Measurements from ENCODE around the gene MBOAT7.
A peak's percentile ranks its signal among the peaks of the same experiment; 100 is the strongest.

The MBOAT7 gene

DNA sequence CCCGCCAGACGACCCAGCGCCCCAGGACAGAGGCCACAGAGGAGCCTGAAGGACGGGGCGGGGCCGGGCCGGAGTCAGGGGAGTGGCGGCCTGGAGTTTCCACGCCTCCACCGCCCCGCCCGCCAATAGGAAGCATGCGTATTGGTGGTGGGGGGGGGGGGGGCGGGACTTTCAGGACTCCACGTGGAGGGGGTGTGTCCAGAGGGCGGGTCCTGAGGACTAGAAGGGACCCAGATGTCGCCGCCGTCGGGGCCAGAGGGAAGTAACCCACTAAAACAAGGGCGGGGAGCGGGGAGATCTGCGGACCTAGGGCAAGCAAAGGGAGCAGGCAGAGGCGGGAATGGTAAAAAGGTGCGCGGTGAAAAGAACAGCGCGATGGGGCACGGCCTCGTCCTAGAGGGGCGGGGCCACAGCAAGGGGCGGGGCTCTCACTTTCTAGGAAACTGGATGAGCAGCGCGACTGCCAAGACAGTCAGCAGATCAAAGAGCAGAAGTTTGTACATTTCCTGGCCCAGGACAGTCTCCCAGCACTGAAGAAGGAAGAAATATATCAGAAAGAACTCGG lies 27.1 kb downstream of the MBOAT7 start:
- peak; percentile 86 for DNase-seq (ENCODE audit: low spot score)

DNA sequence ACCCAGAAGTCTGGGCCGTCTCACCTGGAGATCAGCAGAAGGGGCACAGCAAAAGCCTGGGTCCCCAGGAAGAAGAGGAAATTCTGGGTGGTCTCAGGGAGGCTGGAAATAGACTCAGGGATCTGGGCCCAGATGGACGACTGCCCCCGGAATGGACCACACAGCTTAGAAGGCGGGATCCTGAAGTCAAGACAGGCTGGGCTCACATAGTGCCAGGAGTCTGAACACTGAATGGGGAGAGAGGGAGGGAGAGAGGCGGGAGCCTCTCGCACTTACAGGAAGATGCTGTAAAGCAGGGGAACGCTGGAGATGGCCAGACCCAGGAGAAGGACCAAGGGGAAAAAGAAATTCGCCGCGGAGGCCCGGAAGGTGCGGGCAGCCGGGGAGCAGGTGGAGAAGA lies 28.5 kb downstream of the MBOAT7 start:
- no peak for DNase-seq (ENCODE audit: low spot score)

DNA sequence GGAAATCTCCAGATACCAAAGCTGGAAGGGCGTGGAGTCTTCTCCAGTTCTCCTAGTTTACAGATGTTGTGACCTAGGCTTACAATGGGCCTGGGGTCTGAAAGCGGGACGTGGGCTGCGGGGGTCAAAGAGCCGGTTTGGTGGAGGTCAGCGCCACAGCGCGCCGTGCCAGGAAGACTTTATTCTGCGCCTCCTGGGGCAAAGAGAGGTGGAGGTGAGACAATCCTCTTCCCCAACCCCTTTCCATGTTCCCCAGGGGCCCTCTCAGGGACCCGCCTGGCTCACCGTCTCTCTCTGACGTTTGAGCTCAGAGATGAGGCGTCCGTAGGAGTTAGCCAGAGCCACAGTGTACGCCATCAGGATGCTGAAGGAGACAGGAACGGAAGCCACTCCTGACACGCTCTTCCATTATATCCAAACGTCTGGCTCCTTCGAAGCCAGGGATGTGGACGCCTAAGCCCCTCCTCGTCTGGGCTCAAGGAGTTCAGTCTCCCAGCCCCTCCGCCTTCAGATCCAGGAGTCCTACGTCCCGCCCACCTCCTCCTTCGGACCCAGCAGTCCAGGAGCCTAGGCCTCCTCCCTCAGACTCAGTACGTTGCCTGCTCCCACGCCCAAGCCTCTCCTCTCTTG lies 29.1 kb downstream of the MBOAT7 start:
- no peak for DNase-seq (ENCODE audit: low spot score)

DNA sequence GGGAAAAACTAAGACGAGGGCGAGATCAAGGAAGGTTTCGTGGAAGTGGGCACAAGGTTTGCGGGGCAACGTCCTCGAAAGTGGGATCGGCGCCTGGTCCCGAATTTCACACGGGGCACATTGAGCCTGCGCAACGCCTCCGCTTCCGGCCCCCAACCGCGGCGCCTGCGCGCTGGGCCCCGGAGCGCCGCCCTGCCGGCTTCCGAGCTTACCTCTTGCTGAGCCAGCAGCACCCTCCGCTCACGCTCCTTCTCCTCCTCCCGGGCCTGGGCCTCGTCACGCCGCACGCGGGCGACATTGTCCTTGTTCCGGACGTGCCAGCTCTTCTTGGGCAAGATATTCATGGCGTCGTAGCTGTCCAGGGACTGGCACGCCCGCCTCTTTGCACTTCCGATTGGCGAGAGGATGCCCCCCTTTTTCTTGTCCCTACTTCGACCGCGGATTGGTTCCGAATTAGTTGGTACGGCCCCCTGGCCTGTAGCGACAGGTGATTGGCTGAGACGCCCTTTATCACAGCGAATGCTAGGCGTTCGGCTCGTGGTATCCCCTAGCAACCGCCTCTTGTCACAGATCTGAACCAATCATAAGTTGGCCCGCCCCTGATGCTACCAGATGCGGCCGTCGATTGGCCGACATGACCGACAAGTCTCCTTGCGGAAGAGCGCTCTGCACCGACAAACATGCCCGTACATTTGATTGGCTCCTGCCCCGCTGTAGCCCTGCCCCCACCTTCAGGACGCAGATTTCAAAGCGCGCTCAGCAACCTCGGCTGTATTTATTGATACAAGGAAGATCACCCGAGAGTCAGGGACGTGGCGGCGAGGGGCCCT lies 29.8 kb downstream of the MBOAT7 start, which contains the start of gene LENG1:
Gene LENG1, minus strand, starts transcription at position 370 of the 830 bp plus-strand sequence. Its CDS starts 26 bp downstream, at position 344.
- DNase-seq (ENCODE audit: low spot score) = peak; percentile 93

DNA sequence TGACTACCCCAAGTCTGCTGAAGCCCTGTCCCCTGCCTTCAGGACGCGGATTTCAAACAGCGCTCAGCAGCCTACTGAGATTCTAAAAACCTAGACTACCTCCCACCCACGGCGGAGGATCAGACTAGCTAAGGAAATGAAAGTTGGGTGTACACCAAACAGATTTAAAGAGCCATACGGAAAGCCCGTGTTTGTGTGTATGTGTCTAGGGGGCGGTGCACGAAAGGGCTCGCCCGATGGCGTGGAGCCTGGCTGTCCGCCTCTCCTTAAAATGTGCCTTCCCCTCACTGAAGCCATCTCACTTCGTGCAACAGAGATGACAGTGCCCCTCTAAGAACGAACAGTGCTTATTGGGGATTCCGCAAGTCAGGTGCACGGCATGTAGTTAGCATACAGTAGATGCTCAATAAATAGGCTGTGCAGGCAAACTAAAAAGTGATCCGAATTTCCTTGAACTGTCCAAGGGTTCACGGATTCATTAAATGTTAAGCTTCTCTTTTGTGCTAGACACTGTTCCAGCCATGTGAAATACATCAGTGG lies 30.5 kb downstream of the MBOAT7 start:
- no peak for DNase-seq (ENCODE audit: low spot score)

DNA sequence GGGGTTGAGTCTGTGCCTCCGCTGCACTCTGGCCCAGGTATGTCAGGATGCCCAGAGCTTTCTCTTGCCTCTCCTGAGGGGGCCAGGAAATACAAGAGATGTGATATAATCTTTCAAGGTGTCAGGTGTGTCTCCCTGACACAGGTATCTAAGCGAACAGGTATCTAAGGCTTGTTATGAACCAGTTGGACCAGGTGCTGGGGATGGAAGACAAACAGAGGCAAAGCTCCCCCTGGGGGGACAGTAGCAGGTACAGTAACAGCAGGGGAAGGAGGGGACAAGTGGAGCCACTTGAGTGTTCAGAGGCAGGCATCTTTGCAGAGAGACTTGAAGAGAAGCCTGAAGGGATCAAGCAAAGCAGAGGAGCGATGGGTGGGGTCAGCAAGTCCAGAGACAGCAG lies 32.4 kb downstream of the MBOAT7 start:
- no peak for DNase-seq (ENCODE audit: low spot score)

DNA sequence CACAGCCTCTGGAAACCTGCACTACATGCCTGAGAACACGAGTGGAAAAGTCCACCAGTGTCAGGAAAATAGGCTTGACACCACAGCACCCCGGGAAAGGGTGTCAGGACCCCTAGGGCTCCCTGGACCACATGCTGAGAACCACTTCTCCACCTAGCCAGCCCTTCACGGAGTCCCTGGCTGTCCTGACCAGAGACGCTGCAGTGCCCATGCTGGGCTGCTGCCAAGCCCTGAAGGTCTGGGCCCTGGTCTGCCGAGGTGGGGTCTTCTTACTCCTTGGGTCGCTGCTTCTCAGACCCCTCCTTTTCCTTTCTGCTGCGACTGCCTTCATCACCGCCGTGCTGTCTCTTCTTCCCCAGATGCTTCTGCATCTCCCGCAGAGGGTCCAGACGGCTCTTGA lies 32.9 kb downstream of the MBOAT7 start:
- DNase-seq (ENCODE audit: low spot score) = no peak

DNA sequence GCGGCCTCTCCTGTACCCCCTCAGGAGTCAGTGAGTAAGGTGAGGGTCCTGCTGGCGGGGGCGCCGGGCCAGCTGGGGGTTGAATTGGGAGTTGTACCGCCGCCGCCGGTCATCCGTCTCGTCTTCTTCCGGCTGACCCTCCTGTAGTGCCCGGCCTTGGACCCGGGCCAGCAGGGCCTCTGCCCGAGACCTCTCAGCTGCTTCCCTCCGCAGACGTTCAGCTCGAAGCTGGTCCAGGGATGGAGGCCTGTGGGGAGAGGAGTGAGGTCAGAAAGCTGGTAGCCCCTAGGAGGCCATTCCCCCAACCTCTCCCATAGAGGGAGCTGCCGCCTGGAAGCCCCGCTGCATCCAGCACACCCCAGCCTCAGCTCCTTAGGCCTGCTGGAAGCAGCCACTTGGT lies 33.7 kb downstream of the MBOAT7 start:
- no peak for DNase-seq (ENCODE audit: low spot score)

DNA sequence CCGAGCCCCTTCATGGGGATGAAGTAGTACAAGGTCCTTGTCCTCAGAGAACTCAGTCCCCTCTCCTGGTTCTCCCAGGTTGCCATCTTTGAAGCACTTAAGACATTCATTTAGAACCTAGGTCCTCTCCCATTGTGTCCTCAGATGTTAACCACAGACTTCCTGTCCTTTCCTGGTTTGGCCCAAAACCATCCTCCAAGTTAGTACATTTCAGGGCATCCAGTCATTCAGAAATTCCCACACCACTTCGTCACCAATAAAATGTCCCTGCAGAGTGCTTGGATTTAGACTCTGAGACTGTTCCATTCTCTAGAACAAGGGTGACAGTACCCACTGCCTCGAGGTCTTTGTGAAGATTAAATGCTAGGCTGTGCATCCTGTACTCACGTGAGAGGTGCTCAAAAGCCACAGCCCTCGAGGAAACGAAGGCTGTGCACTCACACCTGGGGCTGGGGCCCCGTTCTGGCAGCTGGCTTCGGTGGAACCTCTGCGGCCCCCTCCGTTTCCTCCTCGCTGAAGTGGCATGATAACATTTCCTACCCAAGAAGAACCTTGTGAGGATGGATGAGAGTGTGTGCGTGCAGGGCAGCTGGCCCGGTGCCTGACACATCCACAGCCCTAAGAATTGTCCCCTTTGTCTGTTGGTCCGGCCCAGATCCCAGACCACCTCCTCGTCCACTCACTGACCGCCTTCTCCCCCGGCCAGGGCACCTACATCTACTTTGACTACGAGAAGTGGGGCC lies 34.6 kb downstream of the MBOAT7 start:
- no peak for DNase-seq (ENCODE audit: low spot score)

DNA sequence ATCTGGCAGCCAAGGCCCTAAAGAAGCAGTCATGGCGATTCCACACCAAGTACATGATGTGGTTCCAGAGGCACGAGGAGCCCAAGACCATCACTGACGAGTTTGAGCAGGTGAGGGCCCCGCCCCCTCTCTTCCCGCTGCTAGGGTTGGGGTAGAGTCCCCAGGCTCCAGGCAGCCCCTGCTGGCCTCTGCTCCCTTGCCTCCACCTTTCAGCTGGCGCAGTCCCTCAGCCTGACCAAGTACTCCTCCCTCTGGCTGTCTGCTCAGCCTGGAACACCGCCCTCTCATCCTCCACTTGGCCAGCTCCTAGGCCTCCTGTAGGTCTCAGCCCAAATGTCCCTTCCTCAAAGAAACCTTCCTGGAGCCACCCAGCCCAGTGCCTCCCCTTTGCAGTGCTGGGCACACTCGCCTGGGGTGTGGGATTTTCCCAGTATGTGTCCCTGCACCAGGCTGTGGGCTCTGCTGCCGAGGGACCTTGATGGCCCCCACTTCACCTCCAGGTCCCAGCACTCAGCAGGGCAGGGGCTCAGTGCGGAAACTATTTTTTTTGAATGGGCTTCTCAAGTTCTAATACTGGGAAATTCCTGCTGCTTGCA lies 35.6 kb downstream of the MBOAT7 start:
- no peak for DNase-seq (ENCODE audit: low spot score)

DNA sequence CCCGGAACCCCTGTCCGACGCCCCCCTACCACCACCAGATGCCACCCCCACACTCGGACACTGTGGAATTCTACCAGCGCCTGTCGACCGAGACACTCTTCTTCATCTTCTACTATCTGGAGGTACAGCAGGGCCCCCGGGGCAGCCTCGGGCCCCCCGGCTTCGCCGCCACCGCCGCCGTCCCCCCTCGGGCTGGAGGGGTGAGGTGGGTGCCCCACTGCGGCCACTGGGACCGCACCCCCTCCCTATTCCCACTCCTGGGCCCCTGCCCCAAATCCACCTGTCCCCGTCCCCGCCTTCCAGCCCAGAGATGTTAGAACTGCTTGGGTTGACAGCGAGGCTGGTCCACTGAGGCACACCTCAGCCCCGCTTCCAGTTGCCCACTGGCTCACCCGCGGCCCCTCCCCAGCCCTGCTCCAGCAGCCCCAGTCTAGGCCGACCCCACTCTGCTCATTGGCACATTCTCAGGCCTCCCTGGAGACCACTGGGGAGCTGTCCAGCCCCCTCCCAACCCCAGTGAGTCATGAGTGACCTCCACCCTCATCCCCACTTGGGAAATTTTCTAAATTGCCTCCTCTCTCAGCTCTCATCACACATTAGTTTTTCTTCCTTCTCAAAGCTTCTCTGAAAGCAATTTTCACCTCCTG lies 36.4 kb downstream of the MBOAT7 start:
- no peak for DNase-seq (ENCODE audit: low spot score)

DNA sequence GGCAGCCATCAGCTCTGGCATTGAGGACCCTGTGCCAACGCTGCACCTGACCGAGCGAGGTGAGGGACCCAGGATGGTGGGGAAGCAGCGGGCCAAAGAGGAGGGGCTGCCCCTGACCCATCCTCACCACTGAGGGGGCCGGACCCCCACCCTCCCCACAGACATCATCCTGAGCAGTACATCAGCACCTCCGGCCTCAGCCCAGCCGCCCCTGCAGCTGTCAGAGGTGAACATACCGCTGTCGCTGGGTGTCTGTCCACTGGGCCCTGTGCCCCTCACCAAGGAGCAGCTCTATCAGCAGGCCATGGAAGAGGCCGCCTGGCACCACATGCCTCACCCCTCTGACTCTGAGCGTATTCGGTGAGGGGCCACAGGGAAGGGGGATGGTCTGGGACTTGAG lies 37.1 kb downstream of the MBOAT7 start:
- no peak for DNase-seq (ENCODE audit: low spot score)

DNA sequence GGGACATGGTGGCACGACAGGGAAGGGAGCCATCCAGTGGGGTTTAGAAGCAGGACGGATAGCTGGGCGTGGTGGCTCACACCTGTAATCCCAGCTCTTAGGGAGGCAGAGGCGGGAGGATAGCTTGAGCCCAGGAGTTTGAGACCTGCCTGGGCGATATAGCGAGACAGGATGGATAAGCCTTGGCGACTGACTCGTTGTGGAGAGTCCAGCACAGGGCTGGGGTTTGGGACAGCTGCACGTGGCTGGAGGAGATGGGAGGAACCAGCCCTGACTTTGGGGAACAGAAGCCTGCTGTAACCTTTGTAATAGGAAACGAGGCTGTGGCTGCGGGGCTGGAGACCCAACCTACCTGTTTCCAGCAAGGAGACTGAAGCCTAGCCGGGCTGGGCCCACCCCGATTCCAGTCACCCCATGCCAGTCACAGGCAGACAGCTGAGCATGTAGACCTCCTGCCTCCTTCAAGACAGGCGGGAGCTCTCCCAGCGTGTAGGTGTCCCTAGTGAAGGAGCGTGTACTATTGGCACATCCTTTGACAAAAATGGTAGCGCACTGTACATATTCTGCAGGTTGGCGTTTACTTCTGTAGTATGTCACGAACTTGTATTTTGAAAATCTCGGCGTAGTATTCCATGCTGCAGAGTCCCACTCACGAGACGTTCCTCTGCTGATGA lies 37.9 kb downstream of the MBOAT7 start:
- DNase-seq (ENCODE audit: low spot score) = no peak

DNA sequence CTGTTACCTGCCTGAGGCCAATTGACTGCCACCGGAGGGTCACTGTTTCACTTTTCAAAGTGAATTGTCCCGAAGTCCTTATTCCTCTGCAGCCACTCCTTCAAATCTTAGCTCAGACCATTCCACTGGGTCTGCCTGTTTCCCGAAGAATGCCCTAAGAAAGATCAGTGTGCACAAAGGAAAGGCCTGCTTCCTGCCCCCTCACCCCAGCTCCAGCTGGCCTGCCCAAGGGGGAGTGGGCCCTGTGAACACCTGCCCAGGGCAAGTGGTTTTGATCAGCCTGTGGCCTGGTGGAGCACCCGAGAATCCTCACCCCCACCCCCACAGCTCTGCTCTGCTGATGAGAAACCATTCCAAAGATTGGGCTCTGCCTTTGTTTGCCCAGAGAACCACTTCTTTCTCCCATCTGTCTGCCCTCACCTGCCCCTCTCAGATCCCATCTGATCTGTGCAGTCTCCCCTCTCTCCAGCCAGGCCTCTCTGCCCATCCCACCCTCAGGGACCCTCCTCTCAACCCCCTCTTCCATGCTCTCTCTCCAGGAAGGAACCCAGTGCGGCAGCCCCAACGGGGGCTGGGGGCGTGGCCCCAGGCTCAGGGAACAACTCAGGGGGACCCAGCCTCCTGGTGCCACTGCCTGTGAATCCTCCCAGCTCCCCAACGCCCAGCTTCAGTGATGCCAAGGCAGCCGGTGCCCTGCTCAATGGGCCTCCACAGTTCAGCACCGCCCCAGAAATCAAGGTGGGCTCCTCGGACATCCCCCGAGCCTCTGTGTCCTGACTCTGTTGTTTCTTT lies 40.2 kb downstream of the MBOAT7 start:
- no peak for DNase-seq (ENCODE audit: low spot score)

DNA sequence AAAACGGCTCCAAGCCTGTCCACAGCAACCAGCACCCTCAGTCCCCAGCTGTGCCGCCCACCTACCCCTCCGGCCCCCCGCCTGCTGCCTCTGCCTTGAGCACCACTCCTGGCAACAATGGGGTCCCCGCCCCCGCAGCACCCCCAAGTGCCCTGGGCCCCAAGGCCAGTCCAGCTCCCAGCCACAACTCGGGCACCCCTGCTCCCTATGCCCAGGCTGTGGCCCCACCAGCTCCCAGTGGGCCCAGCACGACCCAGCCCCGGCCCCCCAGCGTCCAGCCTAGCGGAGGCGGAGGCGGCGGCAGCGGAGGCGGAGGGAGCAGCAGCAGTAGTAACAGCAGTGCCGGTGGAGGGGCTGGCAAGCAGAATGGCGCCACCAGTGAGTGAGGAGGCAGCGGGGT lies 41.2 kb downstream of the MBOAT7 start:
- no peak for DNase-seq (ENCODE audit: low spot score)

DNA sequence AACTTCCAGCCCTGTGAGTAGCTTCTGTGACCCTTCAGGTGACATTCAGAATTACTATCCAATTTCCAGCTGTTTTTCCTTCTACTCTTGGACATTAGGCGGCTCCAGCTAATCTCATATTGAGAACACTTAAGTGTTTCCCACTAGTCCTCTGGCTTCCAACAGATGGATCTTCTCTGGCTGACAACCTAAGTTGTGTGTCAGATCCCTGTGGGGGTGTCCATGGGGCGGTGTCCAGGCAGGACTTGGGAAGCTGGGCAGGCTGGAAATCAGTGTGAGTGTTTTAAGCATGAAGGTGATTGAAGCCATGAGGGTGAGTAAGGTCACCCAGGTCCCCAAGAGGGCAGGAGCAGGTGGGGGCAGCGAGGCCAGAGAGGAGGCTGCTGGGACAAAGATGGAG lies 41.7 kb downstream of the MBOAT7 start:
- no peak for DNase-seq (ENCODE audit: low spot score)

DNA sequence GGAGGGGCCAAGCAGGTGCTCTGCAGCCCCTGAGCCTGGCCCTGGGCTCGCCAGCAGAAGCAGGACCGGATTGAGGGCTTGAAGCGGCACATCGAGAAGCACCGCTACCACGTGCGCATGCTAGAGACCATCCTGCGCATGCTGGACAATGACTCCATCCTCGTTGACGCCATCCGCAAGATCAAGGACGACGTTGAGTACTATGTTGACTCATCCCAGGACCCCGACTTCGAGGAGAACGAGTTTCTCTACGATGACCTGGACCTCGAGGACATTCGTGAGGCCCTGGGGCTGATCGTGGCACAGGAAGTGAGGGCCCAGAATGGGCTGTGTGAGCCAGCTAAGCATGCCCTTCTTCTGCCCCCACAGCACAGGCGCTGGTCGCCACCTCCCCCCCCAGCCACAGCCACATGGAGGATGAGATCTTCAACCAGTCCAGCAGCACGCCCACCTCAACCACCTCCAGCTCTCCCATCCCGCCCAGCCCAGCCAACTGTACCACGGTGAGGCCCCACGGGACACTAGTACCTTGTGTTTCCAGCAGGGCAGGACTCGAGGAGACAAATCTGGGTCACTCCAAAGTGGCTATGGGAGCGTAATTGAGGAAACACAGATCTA lies 43.7 kb downstream of the MBOAT7 start:
- DNase-seq (ENCODE audit: low spot score) = no peak

DNA sequence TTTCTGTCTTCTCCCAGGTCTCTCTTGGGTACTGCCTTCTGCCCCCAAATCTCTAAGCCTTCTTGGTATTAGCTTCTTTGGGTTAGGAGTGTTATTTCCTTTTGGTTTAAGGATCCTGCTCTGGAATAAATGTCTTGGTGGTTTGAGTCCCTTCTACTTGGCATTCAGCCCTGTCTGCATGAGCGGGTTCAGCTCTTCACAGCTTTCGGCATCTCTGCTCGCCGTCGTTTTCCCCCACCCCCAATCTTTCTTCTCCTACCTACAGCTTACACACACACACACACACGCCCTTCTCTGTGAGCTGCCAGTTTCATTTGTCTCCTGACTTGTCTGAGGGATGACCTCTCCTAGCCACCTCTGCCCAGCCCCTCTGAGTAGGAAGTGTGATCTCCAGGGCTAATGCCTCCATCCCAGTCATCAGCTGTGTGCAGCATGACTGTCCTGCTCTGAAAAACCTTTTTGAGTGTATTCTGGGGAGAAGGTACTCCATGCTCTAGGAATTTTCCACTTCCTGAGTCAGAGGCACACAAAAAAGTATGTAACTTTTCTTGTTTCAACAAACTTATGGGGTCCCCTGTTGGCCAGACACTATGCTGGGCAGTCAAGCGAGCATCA lies 47.1 kb downstream of the MBOAT7 start:
- no peak for DNase-seq (ENCODE audit: low spot score)

DNA sequence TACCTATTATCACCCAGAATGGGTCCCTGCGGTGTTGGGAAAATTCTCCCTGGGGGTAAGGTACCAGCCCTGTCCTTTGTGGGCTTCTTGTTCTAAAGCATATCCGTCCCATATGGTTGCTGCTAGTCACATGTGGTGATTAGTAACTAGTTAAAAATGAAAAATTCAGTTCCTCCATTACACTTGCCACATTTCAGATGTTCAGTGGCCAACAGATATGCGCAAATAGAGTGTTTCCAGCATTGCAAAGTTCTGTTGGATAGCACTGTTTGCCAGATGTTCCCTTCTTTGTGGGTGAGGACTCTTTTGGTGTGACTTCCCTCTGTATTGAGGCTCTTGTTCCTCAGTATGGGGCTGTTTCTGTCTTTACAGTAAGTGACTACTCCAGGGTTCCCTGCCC lies 48.0 kb downstream of the MBOAT7 start:
- DNase-seq (ENCODE audit: low spot score) = no peak

All from D341Med (cell line).